ENCODE results near the gene GPI.
"Not testable (repeated sequence)": the region's sequence is repeated elsewhere in the genome, so short reads cannot be mapped to it uniquely, and the experiment has no call there.

DNA sequence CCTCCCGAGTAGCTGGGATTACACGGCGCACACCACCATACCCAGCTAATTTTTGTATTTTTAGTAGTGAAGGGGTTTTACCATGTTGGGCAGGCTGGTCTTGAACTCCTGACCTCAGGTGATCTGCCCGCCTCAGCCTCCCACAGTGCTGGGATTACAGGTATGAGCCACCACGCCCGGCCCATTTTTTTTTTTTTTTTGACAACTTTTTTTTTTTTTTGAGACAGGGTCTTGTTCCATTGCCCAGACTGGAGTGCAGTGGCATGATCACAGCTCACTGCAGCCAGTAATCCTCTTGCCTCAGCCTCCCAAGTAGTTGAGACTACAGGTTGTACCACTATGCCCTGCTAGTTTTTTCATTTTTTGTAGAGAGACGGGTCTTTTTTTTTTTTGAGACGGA lies 35.8 kb downstream of the GPI start:
- not testable (repeated sequence) for TF ChIP-seq TRIM24 (CRISPR knock-in tag; IDR thresholded peaks at IDR 0.05); ZNF318 (CRISPR knock-in tag; IDR thresholded peaks at IDR 0.05); ZNF616 (CRISPR knock-in tag; IDR thresholded peaks at IDR 0.05; ENCODE audit: low read depth)
